HG03196 (cell line): ENCODE results near the gene ILDR2.

Experiments
- ATAC-seq: cut with Tn5 transposase; IDR thresholded peaks from one replicate; pipeline ENCODE4 v1.9.1; 2021; ENCODE audit not compliant: unreplicated experiment

ILDR2 gene

DNA sequence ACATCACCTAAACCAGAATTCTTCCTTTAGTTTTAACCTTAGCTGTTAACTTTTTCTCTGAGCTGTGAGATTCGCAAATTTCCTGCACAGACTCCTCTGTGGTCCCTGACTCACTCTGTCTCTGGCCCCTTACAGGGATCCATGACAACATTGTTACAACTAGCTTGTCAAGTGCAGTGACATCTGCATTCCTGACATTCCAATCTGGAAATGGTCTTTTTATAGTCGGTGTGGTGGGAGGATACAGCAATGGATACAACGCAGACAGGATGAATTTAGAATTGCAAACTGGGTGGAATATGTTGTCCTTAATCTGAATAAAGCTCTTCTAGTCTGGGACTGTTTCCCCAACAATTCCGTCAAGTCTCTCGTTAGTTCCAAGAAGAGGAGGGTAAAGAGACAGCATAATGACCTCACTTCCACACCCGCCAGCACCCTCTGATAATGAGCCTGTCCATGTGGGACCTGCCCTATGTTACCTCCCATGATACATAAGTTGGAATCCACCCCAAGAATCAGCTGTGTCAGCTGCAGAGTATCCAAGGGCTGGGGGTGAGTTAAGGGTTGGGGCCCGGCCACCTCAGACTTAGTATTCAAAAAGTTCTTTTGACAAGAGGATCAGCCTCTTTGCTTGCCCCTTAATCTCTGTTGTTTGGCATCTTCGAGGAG lies 49.4 kb downstream of the ILDR2 start:
- no peak for ATAC-seq

DNA sequence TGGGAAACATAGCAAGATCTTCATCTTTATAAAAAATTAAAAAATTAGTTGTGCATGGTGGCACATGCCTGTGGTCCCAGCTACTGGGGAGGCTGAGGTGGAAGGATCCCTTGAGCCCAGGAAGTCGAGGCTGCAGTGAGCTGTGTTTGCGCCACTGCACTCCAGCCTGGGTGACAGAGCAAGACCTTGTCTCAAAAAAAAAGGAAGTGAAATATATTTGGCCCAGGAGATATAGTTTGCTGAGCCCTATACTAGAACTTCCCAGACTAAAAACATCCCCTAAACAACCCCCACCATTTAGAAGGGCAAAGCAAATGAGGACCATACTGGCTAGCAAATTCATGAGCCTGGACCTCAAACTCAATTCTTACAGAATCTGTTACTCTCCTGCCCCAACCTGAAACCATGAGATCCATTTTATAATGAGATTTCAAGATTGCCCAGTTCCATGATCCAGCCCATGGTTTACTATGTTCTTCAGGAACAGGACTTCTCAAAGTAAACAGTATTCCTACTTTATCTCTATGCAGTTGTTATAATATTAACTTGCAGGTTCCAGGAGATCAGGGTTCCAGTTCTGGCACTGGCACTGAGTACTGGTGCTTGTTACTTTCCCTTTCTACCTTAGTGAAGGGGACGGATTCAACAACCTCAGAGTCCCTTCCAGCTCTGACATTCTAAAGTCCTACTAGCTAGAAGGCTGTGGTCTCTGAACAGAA lies 50.4 kb downstream of the ILDR2 start:
- ATAC-seq, result peak; percentile 75

DNA sequence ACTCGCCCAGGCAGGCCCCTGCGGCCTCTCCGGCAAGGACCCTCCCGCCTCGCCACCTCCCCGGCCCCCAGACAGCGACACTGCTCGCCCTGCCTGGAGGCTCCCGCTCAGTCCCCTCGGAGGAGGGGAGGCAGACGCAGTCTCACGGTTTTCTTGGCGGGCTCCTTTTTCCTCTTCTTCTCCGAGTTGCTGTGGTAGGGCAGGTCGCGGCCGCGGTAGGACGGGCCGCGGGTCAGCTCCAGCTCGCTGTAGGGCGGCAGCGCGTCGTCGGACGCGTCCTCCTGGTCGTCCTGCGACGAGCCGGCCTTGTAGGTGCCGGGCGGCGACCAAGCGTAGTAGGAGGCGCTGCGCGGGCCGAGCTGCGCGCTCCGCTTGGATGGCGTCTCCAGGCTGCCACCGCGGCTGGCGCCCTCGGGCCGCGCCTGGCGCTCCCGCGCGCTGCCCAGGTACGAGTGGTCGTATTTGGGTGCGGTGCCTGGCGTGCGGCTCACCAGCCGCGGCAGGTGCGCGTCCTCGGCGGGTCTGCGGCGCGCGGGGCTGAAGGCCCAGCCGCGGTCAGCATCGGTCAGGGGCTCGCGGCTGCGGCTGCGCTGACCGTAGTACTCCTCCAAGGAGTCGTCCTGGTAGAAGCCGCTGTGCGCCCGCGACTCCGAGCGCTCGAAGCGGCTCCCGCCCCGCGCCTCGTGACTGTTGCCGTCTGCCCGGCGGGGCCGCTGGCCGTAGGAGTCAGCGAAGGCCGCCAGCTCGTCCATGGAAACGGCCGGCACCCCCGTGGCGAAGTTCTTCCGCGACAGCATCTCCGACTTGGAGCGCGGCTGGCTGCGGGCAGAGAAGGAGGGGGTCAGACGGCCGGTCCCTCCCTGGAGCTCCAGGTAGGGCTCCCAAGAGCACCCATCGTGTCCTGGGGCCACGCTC lies 54.5 kb downstream of the ILDR2 start:
- no peak for ATAC-seq

- no peak for ATAC-seq
These were observed 56.4 kb downstream of the ILDR2 start for GRCh38 chr1:166918956-166919316.

GRCh38 chr1:166918088-166918955 lies 57.0 kb downstream of the ILDR2 start:
- ATAC-seq, result no peak

DNA sequence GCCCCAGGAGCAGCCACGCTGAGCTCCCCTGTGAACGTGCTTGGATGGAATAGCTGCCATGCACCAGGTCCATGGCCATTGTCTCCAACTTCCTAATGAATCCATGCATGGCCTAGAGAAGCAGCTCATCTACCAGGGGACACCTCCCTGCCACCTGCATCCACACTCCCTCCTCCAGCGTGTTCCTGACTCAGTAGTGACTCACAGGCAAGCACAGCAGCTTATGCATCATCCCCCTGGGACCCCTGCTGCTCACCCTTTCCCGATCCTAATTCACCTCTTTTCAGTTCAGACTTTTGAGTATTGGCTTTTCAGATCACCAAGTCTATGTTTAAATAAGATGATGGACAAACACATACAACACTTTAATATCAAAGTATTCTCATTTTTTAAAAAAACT lies 59.4 kb downstream of the ILDR2 start:
- no peak for ATAC-seq

DNA sequence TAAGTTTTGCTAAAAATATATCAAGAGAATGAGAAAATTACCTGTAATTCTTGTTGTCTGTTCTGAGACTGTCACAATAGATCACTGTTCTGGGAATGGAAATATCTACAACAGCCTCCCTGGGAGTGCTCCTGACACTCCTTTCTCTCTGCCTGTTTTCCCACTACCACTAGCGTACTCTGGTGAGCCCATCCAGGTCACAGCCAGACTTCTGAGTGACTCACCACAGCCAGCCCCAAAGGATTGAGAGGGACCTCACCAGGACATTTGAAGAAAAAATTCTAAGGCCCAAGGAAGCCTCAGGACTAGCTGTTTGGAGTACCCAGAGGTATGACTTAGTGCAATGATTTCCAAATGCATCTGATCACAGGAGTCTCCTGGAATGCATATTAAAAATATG lies 60.3 kb downstream of the ILDR2 start:
- ATAC-seq, result no peak

GRCh38 chr1:166914111-166914510 lies 61.2 kb downstream of the ILDR2 start:
- no peak for ATAC-seq

DNA sequence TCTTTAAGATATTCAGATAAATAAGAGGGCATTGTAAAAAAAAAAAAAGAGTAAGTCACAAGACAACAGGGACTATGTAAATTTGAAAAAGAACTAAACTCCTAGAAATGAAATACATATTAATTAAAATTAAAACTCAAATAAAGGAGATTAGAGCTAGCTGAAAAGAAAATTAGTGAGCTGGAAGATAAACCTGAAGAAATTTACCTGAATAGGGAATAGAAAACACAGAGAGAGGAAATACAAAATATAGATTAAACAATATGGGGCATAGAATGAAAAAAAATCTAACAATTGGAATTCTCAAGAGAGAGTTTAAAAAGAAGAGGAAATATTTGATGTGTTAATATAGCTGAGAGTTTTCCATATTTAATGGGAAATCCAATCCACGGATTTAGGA lies 63.7 kb downstream of the ILDR2 start:
- ATAC-seq, result no peak

DNA sequence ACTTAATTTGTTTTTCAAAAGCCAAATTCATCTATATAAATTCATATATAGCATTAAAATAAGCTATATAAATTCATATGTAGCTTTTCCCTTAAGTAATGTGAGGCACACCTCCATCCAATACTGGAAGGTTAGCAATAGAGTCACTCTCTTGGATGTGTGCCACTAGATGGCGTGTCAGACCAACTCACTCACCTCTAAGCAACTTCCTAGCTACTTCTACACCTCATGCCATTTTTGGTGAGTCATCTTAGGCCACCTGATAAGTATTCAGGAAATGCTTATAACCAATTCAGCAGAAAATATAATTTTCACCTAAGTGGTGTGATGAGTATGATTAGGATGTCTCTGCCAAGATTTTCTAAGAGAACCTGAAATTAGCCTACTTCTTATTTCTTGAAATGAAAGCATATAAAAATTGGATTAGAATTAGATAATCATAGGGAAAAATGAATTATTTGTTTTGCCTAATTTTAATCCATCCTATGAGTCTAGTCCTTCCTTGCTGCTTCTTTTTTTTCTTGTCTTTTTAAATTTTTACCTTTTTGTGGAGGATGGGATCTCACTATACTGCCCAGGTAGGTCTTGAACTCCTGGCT lies 64.8 kb downstream of the ILDR2 start:
- ATAC-seq, result peak; percentile 92

DNA sequence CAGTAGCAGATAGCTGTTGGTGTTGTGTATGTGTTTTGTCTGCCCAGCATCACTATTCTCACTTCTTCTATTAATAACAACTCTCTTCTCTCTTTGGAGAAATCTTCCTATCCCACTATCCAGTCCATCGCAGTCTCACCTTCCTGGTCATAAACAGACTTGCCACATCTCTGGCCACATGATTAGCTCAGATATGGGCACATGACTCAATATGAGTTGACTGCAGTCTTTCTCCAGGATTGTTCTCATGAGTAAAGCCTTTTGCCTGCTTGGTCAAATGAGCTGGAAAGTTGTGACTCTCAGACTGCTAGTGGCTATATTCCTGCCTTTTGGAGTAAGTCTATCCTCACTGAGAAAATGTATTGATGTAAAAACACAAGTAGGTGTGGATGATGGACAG lies 66.4 kb downstream of the ILDR2 start:
- ATAC-seq, result no peak

- ATAC-seq, result no peak
These were observed 67.6 kb downstream of the ILDR2 start for GRCh38 chr1:166907763-166908162.

DNA sequence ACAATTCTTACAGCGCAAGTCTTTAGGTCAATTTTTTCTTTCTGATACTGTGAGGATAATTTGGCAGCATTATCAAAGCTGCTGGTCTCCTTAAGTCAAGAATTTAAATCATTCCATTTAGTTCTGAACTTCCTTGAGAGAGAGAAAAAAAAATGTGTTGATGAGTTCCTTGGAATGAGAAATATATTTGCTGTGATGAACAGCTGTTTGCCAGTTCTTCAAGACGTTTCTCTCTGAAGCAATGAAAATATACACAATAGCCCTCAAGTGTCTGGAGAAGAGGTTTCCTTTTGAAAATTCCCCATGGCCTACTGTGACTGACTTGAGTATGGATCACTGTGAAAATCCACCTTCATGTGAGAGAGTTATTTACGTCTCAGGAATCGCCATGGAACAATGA lies 68.3 kb downstream of the ILDR2 start:
- no peak for ATAC-seq

GRCh38 chr1:166906647-166907046 lies 68.7 kb downstream of the ILDR2 start:
- ATAC-seq, result no peak

DNA sequence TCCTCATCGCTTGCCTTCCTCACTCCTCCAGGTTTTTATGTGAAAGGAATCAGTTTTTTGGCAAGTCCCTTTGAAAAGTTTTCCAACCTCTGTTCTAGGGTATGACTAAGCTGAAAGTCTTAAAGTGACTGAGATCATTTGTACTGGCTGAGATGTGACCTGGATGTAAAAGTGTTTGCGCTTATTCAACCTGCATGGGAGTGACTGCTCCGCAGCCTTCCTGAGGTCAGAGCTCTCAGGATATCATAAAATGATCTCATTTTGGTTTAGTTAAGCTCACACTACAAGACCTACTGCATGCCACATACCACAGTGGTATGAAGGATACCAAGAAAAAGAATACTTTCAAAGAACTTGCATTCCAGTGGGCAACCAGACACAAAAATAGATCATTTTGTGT lies 69.4 kb downstream of the ILDR2 start:
- no peak for ATAC-seq

GRCh38 chr1:166905136-166905535 lies 70.2 kb downstream of the ILDR2 start:
- ATAC-seq, result no peak

GRCh38 chr1:166903232-166903631 lies 72.1 kb downstream of the ILDR2 start:
- no peak for ATAC-seq

DNA sequence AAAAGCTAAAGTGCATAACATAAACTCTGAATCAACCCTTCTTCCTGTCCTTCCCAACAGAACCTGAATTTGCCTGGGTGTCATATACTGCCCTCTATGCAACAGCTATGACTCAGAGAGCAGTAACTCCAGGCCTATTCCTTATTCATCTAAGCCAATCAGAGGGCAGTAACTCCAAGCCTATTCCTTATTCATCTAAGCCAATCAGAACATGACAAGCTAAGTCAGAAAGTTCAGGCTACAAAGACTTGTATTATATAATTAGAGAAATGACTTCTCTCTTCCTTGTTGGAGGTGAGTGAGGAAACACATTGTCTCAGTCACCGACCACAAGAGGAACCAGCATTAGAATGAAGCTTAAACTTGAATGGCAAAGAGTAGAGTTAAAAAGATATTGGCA lies 73.1 kb downstream of the ILDR2 start:
- no peak for ATAC-seq

DNA sequence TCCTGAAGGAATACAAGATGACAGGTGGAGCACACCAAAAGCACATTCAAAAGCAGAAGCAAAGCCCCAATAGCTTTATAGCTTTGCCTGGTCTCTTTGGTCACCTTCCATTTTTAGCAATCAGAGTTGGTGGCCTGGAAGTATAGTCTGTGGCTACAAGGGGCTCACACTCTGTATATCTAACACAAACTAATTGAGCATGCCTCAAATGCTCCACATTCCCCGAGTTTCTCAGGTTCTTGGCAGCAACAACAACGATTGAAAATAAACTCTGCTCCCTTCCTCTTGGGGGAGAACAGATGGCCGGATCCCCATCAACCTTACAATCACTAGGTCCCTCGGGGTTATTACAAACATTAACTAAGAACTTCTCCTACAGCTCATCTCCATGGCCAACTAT lies 74.4 kb downstream of the ILDR2 start:
- ATAC-seq, result no peak

DNA sequence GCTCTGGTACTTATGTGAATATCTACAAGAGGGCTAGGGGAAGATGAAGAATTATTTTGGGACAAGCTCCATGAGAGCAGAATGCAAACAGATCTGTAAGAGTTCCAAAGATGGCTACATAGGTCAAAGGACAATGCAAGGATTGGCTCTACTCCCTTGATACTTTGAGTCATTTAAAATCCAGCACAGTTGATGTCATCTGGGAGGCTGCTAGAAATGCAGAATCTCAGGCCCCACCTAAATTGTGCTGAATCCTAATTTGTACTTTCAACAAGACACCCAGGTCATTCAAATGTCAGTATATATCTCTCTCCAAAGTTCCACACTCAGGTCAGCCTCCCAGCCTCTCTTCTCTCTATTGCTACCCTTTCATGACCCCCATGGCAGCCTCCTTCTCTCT lies 75.6 kb downstream of the ILDR2 start:
- no peak for ATAC-seq

- ATAC-seq, result no peak
These were observed 79.6 kb downstream of the ILDR2 start for GRCh38 chr1:166895766-166896165.
